WTC11 (cell line): ENCODE data around the gene FAM131C. TPM values are rescaled to one million over a fixed set of nuclear protein-coding genes. Genes with fewer than 3 reads are reported as not detected.

Experiments
- ATAC-seq: fragments of 200-7000 bp; cut with Tn5 transposase; 2 replicates; pipeline ENCODE4 v1.10.0; 2021; ENCODE audit warnings: mild to moderate bottlenecking, moderate library complexity
- CTCF ChIA-PET: fragments of 300-600 bp; sonication (Branson Sonifier 250); formaldehyde crosslinking; loops from one replicate; lab custom pipeline; 2021; ENCODE audit warnings: antibody characterized with exemption; lab: Charles Lee
- POLR2A ChIA-PET: fragments of 350-600 bp; sonication (Branson Sonifier 250); formaldehyde crosslinking; loops from one replicate; lab custom pipeline; 2021; ENCODE audit warnings: antibody characterized with exemption; lab: Charles Lee
- DNase-seq: peaks from one replicate; pipeline ENCODE4 v3.0.0; 2021; ENCODE audit warnings: low spot score
- H3K27ac Mint-ChIP-seq: 2 replicates; pipeline ENCODE4 v1.8.0; 2021; ENCODE audit warnings: mixed read lengths
- H3K27me3 Mint-ChIP-seq: 2 replicates; pipeline ENCODE4 v1.8.0; 2021; ENCODE audit warnings: low read depth, mild to moderate bottlenecking, moderate library complexity, mixed read lengths
- H3K36me3 Mint-ChIP-seq: 2 replicates; pipeline ENCODE4 v1.8.0; 2021; ENCODE audit warnings: mixed read lengths
- H3K4me1 Mint-ChIP-seq: 2 replicates; pipeline ENCODE4 v1.8.0; 2022; ENCODE audit warnings: mixed read lengths
- H3K4me3 Mint-ChIP-seq: 2 replicates; pipeline ENCODE4 v1.8.0; 2021; ENCODE audit warnings: mild to moderate bottlenecking, moderate library complexity, mixed read lengths
- H3K9me3 Mint-ChIP-seq: 2 replicates; pipeline ENCODE4 v1.8.0; 2021; ENCODE audit warnings: mixed read lengths
- ATF1 ChIP-seq: sonication (generic); formaldehyde crosslinking; IDR thresholded peaks from 2 replicates; pipeline ENCODE4 v1.8.1; 2023; ENCODE audit warnings: mild to moderate bottlenecking, moderate library complexity, missing genetic modification reagents
- ATF3 ChIP-seq: sonication (generic); formaldehyde crosslinking; conservative IDR thresholded peaks from 2 replicates; pipeline ENCODE4 v1.8.1; 2022; ENCODE audit warnings: mild to moderate bottlenecking, missing genetic modification reagents
- GRHL2 ChIP-seq: fragments of 250-450 bp; sonication (Bioruptor Pico); IDR thresholded peaks from 2 replicates; pipeline ENCODE4 v1.8.0; 2022; ENCODE audit warnings: mild to moderate bottlenecking, moderate library complexity; ENCODE audit not compliant: insufficient replicate concordance, severe bottlenecking
- HMGA2 ChIP-seq: fragments of 250-450 bp; sonication (Bioruptor Pico); IDR thresholded peaks from 2 replicates; pipeline ENCODE4 v1.4.0; 2021; ENCODE audit warnings: mild to moderate bottlenecking, moderate library complexity
- HMGXB4 ChIP-seq: sonication (generic); formaldehyde crosslinking; IDR thresholded peaks from 2 replicates; pipeline ENCODE4 v1.8.1; 2023; ENCODE audit warnings: mild to moderate bottlenecking, moderate library complexity, missing genetic modification reagents
- JUN ChIP-seq: sonication (generic); formaldehyde crosslinking; IDR thresholded peaks from 2 replicates; pipeline ENCODE4 v1.8.0; 2023; ENCODE audit warnings: mild to moderate bottlenecking, missing genetic modification reagents
- MYBL2 ChIP-seq: sonication (generic); formaldehyde crosslinking; IDR thresholded peaks from 2 replicates; pipeline ENCODE4 v1.8.1; 2023; ENCODE audit warnings: mild to moderate bottlenecking, moderate library complexity, missing genetic modification reagents
- NFYB ChIP-seq: sonication (generic); formaldehyde crosslinking; conservative IDR thresholded peaks from 2 replicates; pipeline ENCODE4 v1.8.0; 2022; ENCODE audit warnings: low read depth, missing genetic modification reagents
- PRDM15 ChIP-seq: sonication (generic); formaldehyde crosslinking; IDR thresholded peaks from 2 replicates; pipeline ENCODE4 v1.8.0; 2022; ENCODE audit warnings: missing genetic modification reagents
- SMAD4 ChIP-seq: sonication (generic); formaldehyde crosslinking; IDR thresholded peaks from 2 replicates; pipeline ENCODE4 v1.8.0; 2022; ENCODE audit warnings: mild to moderate bottlenecking, missing genetic modification reagents
- SP1 ChIP-seq: sonication (generic); formaldehyde crosslinking; conservative IDR thresholded peaks from 2 replicates; pipeline ENCODE4 v1.8.1; 2022; ENCODE audit warnings: missing genetic modification reagents
- USF1 ChIP-seq: sonication (generic); formaldehyde crosslinking; IDR thresholded peaks from 2 replicates; pipeline ENCODE4 v1.8.0; 2022; ENCODE audit warnings: mild to moderate bottlenecking, missing genetic modification reagents
- ZBTB21 ChIP-seq: sonication (generic); formaldehyde crosslinking; IDR thresholded peaks from 2 replicates; pipeline ENCODE4 v1.8.1; 2023; ENCODE audit warnings: mild to moderate bottlenecking, missing genetic modification reagents, borderline replicate concordance
- ZNF121 ChIP-seq: sonication (generic); formaldehyde crosslinking; IDR thresholded peaks from 2 replicates; pipeline ENCODE4 v1.8.0; 2023; ENCODE audit warnings: missing genetic modification reagents
- ZNF232 ChIP-seq: sonication (generic); formaldehyde crosslinking; IDR thresholded peaks from 2 replicates; pipeline ENCODE4 v1.8.0; 2022; ENCODE audit warnings: mild to moderate bottlenecking, missing genetic modification reagents
- ZNF416 ChIP-seq: fragments of 250-450 bp; sonication (Bioruptor Pico); IDR thresholded peaks from 2 replicates; pipeline ENCODE4 v1.9.0; 2021; ENCODE audit warnings: mild to moderate bottlenecking, inconsistent platforms
- total RNA-seq: library from RNA; stranded (reverse); gene quantifications from 3 replicates; pipeline ENCODE4 v1.2.3, GENCODE V29; 2021
- TF ChIP-seq, protein P1 (sequence below): sonication (generic); formaldehyde crosslinking; IDR thresholded peaks from 2 replicates; pipeline ENCODE4 v1.8.0; 2022; ENCODE audit warnings: mild to moderate bottlenecking, missing genetic modification reagents
- TF ChIP-seq, protein P2 (sequence below): sonication (generic); formaldehyde crosslinking; IDR thresholded peaks from 2 replicates; pipeline ENCODE4 v1.8.1; 2023; ENCODE audit warnings: mild to moderate bottlenecking, missing genetic modification reagents
- TF ChIP-seq, protein P3 (sequence below): fragments of 250-450 bp; sonication (Bioruptor Pico); IDR thresholded peaks from 2 replicates; pipeline ENCODE4 v1.9.0; 2021; ENCODE audit warnings: moderate library complexity, mild to moderate bottlenecking, inconsistent platforms, borderline replicate concordance
- TF ChIP-seq, protein P4 (sequence below): fragments of 250-450 bp; sonication (Bioruptor Pico); IDR thresholded peaks from 2 replicates; pipeline ENCODE4 v2.1.2; 2022; ENCODE audit warnings: mild to moderate bottlenecking, moderate library complexity
- TF ChIP-seq, protein P5 (sequence below): fragments of 250-450 bp; sonication (Bioruptor Pico); conservative IDR thresholded peaks from 2 replicates; pipeline ENCODE4 v1.9.0; 2021; ENCODE audit warnings: mild to moderate bottlenecking

Gene FAM131C
- total RNA-seq, 1 experiment from 2014 or later = 1.4 TPM

DNA sequence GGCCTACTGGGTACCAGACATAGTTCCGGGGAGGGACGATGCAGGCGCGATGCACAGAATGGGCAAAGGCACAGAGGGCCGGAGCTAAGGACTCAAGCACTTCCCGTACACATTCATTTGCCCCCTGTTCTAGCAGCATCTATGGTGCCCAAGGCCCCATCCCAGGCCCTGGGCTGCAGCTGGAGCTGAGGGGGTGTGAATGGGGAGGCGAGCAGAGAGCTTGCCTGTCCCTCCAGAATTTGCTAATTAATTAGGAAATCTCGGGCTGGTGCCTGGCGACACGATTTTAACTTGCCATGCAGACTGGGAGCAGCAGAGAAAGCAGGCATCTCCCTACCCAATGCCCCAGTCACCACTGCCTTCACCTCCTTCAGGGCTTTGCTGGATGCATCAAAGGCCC lies 46.5 kb upstream of the FAM131C start (continued):
- no peak for TF ChIP-seq HMGXB4
- TF ChIP-seq, protein P1, sequence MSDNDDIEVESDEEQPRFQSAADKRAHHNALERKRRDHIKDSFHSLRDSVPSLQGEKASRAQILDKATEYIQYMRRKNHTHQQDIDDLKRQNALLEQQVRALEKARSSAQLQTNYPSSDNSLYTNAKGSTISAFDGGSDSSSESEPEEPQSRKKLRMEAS = no peak
- TF ChIP-seq HMGA2 (CRISPR knock-in tag) = no peak
- TF ChIP-seq, protein P2, sequence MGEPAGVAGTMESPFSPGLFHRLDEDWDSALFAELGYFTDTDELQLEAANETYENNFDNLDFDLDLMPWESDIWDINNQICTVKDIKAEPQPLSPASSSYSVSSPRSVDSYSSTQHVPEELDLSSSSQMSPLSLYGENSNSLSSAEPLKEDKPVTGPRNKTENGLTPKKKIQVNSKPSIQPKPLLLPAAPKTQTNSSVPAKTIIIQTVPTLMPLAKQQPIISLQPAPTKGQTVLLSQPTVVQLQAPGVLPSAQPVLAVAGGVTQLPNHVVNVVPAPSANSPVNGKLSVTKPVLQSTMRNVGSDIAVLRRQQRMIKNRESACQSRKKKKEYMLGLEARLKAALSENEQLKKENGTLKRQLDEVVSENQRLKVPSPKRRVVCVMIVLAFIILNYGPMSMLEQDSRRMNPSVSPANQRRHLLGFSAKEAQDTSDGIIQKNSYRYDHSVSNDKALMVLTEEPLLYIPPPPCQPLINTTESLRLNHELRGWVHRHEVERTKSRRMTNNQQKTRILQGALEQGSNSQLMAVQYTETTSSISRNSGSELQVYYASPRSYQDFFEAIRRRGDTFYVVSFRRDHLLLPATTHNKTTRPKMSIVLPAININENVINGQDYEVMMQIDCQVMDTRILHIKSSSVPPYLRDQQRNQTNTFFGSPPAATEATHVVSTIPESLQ (CRISPR knock-in tag) = no peak
- TF ChIP-seq, protein P3, sequence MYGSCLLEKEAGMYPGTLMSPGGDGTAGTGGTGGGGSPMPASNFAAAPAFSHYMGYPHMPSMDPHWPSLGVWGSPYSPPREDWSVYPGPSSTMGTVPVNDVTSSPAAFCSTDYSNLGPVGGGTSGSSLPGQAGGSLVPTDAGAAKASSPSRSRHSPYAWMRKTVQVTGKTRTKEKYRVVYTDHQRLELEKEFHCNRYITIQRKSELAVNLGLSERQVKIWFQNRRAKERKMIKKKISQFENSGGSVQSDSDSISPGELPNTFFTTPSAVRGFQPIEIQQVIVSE (CRISPR knock-in tag) = no peak
- no peak for TF ChIP-seq ZBTB21 (CRISPR knock-in tag)
- TF ChIP-seq, protein P4, sequence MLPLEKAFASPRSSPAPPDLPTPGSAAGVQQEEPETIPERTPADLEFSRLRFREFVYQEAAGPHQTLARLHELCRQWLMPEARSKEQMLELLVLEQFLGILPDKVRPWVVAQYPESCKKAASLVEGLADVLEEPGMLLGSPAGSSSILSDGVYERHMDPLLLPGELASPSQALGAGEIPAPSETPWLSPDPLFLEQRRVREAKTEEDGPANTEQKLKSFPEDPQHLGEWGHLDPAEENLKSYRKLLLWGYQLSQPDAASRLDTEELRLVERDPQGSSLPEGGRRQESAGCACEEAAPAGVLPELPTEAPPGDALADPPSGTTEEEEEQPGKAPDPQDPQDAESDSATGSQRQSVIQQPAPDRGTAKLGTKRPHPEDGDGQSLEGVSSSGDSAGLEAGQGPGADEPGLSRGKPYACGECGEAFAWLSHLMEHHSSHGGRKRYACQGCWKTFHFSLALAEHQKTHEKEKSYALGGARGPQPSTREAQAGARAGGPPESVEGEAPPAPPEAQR (CRISPR knock-in tag) = no peak
- no peak for TF ChIP-seq ATF3 (CRISPR knock-in tag)
- TF ChIP-seq ZNF232 (CRISPR knock-in tag) = no peak
- TF ChIP-seq, protein P5, sequence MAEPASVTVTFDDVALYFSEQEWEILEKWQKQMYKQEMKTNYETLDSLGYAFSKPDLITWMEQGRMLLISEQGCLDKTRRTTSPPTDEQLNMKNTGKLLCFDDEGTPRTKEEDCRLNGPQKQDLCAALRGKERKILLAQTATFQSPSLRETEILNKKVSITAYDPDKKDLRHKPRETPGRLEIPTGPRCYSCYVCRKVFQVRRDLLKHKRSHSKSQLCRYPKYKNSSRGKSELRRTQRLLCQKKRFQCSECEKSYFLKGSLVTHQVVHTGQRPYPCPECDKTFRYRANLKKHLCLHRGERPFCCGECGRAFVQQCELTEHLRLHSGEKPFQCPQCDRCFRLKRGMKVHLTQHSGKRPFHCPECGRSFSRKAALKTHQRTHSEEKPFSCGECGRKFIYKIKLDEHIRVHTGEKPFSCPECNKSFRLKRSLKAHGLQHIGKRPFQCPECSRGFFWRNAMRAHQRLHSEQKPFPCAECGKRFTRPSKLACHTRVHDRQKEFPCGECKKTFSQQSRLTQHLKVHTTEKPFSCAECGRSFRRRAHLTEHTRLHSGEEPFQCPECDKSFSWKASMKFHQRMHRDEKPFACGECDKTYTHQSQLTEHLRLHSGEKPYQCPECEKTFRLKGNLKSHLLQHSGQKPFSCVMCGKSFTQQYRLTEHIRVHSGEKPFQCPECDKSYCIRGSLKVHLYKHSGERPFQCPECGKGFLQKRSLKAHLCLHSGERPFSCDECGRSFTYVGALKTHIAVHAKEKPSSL (CRISPR knock-in tag) = no peak
- TF ChIP-seq ZNF416 = no peak

- TF ChIP-seq ZNF232 (CRISPR knock-in tag) = no peak
- TF ChIP-seq JUN = no peak
- TF ChIP-seq USF1 = no peak
- TF ChIP-seq SMAD4 = no peak
- no peak for TF ChIP-seq SP1 (CRISPR knock-in tag)
- no peak for TF ChIP-seq ZNF121 (CRISPR knock-in tag)
- TF ChIP-seq NFYB (CRISPR knock-in tag) = no peak
- TF ChIP-seq MYBL2 (CRISPR knock-in tag) = no peak
- TF ChIP-seq GRHL2 (CRISPR knock-in tag) = no peak
- no peak for TF ChIP-seq PRDM15 (CRISPR knock-in tag)
- no peak for TF ChIP-seq ZBTB21 (CRISPR knock-in tag)
- TF ChIP-seq ATF1 (CRISPR knock-in tag) = no peak
- Mint-ChIP-seq H3K4me1 (peaks cover 71% of the 10 kb centered on the region), H3K27me3 (no peaks in the 10 kb centered on the region), H3K9me3 (no peaks in the 10 kb centered on the region), H3K27ac (no peak overlapping the region), H3K36me3 (peaks cover 4% of the 10 kb centered on the region), H3K4me3 (no peak overlapping the region)
- POLR2A ChIA-PET = no interaction called here
- no peak for DNase-seq
- CTCF ChIA-PET = interaction anchor here (0.7 to 8.2 kb wide), 4 partner anchors 36 to 43 kb away, joined by 3 to 61 read pairs (median 14); partner anchors contain the start of gene EPHA2
- ATAC-seq = no peak
Observed at GRCh38 chr1:16119504-16119903, 46.1 kb upstream of the FAM131C start.
